Measurements from ENCODE around the gene PCDHGB7.

DNA sequence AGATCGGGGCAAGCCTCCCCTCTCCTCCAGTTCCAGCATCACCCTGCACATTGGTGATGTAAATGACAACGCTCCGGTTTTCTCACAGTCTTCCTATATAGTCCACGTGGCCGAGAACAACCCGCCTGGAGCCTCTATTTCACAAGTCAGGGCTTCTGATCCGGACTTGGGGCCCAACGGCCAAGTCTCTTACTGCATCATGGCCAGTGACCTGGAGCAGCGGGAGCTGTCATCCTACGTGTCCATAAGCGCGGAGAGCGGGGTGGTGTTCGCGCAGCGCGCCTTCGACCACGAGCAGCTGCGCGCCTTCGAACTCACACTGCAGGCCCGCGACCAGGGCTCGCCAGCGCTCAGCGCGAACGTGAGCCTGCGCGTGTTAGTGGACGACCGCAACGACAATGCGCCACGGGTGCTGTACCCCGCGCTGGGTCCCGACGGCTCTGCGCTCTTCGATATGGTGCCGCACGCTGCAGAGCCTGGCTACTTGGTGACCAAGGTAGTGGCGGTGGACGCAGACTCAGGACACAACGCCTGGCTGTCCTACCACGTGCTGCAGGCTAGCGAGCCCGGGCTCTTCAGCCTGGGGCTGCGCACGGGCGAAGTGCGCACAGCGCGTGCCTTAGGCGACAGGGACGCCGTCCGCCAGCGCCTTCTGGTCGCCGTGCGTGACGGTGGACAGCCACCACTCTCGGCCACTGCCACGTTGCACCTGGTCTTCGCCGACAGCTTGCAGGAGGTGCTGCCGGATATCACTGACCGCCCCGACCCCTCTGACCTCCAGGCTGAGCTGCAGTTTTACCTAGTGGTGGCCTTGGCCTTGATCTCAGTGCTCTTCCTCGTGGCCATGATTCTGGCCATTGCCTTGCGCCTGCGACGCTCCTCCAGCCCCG is 28.1 kb upstream of the PCDHGB7 start:
- no peak for TF ChIP-seq TCF7L2 (IDR thresholded peaks at IDR 0.05; ENCODE audit: borderline replicate concordance, extremely low read depth, insufficient read depth, insufficient read length)
- TF ChIP-seq, protein P1, sequence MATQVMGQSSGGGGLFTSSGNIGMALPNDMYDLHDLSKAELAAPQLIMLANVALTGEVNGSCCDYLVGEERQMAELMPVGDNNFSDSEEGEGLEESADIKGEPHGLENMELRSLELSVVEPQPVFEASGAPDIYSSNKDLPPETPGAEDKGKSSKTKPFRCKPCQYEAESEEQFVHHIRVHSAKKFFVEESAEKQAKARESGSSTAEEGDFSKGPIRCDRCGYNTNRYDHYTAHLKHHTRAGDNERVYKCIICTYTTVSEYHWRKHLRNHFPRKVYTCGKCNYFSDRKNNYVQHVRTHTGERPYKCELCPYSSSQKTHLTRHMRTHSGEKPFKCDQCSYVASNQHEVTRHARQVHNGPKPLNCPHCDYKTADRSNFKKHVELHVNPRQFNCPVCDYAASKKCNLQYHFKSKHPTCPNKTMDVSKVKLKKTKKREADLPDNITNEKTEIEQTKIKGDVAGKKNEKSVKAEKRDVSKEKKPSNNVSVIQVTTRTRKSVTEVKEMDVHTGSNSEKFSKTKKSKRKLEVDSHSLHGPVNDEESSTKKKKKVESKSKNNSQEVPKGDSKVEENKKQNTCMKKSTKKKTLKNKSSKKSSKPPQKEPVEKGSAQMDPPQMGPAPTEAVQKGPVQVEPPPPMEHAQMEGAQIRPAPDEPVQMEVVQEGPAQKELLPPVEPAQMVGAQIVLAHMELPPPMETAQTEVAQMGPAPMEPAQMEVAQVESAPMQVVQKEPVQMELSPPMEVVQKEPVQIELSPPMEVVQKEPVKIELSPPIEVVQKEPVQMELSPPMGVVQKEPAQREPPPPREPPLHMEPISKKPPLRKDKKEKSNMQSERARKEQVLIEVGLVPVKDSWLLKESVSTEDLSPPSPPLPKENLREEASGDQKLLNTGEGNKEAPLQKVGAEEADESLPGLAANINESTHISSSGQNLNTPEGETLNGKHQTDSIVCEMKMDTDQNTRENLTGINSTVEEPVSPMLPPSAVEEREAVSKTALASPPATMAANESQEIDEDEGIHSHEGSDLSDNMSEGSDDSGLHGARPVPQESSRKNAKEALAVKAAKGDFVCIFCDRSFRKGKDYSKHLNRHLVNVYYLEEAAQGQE (IDR thresholded peaks at IDR 0.05; ENCODE audit: low read depth), result no peak
- no peak for TF ChIP-seq POLR2AphosphoS5 (IDR thresholded peaks at IDR 0.05; ENCODE audit: low read depth, low read length)
- no peak for TF ChIP-seq CTCF (IDR thresholded peaks at IDR 0.05 in 2 of 3, conservative IDR thresholded peaks at IDR 0.05 in 1 of 3; ENCODE audit: borderline replicate concordance in 1 of 3, insufficient read depth in 1 of 3, low read depth in 2 of 3, low read length in 2 of 3)
- no peak for TF ChIP-seq POLR2A (IDR thresholded peaks at IDR 0.05; ENCODE audit: borderline replicate concordance, extremely low read depth, insufficient read depth, insufficient read length)
- TF ChIP-seq, protein P2, sequence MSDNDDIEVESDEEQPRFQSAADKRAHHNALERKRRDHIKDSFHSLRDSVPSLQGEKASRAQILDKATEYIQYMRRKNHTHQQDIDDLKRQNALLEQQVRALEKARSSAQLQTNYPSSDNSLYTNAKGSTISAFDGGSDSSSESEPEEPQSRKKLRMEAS (IDR thresholded peaks at IDR 0.05), result no peak
- TF ChIP-seq SP1 (IDR thresholded peaks at IDR 0.05; ENCODE audit: low read depth), result no peak
